ENCODE data around the gene HARBI1. TPM values are rescaled to one million over a fixed set of nuclear protein-coding genes. Genes with fewer than 3 reads are reported as not detected.

Gene HARBI1
- polyA plus RNA-seq, 1 donor from 2014 or later: 9.5 TPM

DNA sequence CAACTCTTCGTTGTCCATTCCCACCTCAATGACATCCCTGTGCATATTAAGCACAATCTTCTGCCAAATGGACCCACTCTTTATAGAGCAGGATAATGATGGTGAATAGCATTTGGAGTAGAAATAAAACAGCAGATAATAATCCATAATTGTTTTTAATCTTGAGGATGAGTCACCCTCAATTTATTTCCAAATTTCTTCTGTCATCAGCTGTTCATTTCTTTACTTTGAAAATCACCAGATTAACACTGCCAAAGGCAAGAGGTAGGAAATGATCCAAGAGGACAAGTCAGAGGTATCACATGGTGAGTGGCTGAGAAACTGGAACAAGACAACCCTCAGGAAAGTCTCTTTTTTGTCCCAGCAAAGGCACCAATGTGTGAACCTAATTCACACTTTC, 15.9 kb downstream of the HARBI1 start:
- H2AFZ ChIP-seq (ENCODE audit: low read depth, low read length): no peak overlapping the region
- no peaks in the 10 kb centered on the region for H3F3A ChIP-seq (ENCODE audit: insufficient read depth, low read length, poor library complexity, severe bottlenecking)
- TF ChIP-seq TAF1 (IDR thresholded peaks at IDR 0.05; ENCODE audit: low read depth) (no peak), EZH2 (IDR thresholded peaks at IDR 0.05; ENCODE audit: borderline replicate concordance, insufficient read depth, low read length, poor library complexity, severe bottlenecking) (no peak), EP300 (conservative IDR thresholded peaks at IDR 0.05; ENCODE audit: poor library complexity, severe bottlenecking) (no peak), POLR2AphosphoS5 (IDR thresholded peaks at IDR 0.05) (no peak), CTCF (IDR thresholded peaks at IDR 0.05; ENCODE audit: poor library complexity, severe bottlenecking) (no peak), MXI1 (conservative IDR thresholded peaks at IDR 0.05; ENCODE audit: poor library complexity, severe bottlenecking) (no peak), SMC3 (conservative IDR thresholded peaks at IDR 0.05; ENCODE audit: poor library complexity) (no peak), RAD21 (conservative IDR thresholded peaks at IDR 0.05) (no peak)
- TF ChIP-seq, protein P1, sequence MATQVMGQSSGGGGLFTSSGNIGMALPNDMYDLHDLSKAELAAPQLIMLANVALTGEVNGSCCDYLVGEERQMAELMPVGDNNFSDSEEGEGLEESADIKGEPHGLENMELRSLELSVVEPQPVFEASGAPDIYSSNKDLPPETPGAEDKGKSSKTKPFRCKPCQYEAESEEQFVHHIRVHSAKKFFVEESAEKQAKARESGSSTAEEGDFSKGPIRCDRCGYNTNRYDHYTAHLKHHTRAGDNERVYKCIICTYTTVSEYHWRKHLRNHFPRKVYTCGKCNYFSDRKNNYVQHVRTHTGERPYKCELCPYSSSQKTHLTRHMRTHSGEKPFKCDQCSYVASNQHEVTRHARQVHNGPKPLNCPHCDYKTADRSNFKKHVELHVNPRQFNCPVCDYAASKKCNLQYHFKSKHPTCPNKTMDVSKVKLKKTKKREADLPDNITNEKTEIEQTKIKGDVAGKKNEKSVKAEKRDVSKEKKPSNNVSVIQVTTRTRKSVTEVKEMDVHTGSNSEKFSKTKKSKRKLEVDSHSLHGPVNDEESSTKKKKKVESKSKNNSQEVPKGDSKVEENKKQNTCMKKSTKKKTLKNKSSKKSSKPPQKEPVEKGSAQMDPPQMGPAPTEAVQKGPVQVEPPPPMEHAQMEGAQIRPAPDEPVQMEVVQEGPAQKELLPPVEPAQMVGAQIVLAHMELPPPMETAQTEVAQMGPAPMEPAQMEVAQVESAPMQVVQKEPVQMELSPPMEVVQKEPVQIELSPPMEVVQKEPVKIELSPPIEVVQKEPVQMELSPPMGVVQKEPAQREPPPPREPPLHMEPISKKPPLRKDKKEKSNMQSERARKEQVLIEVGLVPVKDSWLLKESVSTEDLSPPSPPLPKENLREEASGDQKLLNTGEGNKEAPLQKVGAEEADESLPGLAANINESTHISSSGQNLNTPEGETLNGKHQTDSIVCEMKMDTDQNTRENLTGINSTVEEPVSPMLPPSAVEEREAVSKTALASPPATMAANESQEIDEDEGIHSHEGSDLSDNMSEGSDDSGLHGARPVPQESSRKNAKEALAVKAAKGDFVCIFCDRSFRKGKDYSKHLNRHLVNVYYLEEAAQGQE (IDR thresholded peaks at IDR 0.05; ENCODE audit: borderline replicate concordance): no peak
- H4K20me1 ChIP-seq (ENCODE audit: insufficient read depth): no peaks in the 10 kb centered on the region
- no peaks in the 10 kb centered on the region for H3K9me3 ChIP-seq (ENCODE audit: low read length)
- no peak overlapping the region for H3K4me2 ChIP-seq (ENCODE audit: low read length)
- no peak overlapping the region for H3K27ac ChIP-seq (ENCODE audit: low read length)
- no peak overlapping the region for H3K9ac ChIP-seq (ENCODE audit: low read length)
- no peaks in the 10 kb centered on the region for H3K36me3 ChIP-seq (ENCODE audit: insufficient read depth, low read length)
- no peaks in the 10 kb centered on the region for H3K27me3 ChIP-seq (ENCODE audit: insufficient read depth, low read depth, low read length)
- H3K9me2 ChIP-seq (ENCODE audit: insufficient read depth, low read length): no peaks in the 10 kb centered on the region
- no peak overlapping the region for H3K4me3 ChIP-seq (ENCODE audit: low read length)
- H3K79me2 ChIP-seq (replicated peaks; ENCODE audit: insufficient read depth, low read length): no peaks in the 10 kb centered on the region

GRCh38 chr11:46600194-46600960, 16.6 kb downstream of the HARBI1 start:
- Histone ChIP-seq H3K4me2 (ENCODE audit: low read length) (no peak overlapping the region), H3K79me2 (replicated peaks; ENCODE audit: insufficient read depth, low read length) (no peaks in the 10 kb centered on the region), H4K20me1 (ENCODE audit: insufficient read depth) (no peaks in the 10 kb centered on the region), H3K9me3 (ENCODE audit: low read length) (no peaks in the 10 kb centered on the region), H3K36me3 (ENCODE audit: insufficient read depth, low read length) (no peaks in the 10 kb centered on the region), H3K4me3 (ENCODE audit: low read length) (no peak overlapping the region), H3K27me3 (ENCODE audit: insufficient read depth, low read depth, low read length) (no peaks in the 10 kb centered on the region), H3K27ac (ENCODE audit: low read length) (no peak overlapping the region), H3K9ac (ENCODE audit: low read length) (no peak overlapping the region), H3F3A (ENCODE audit: insufficient read depth, low read length, poor library complexity, severe bottlenecking) (no peaks in the 10 kb centered on the region), H3K9me2 (ENCODE audit: insufficient read depth, low read length) (no peaks in the 10 kb centered on the region), H2AFZ (ENCODE audit: low read depth, low read length) (no peak overlapping the region)
- no peak for TF ChIP-seq MXI1 (conservative IDR thresholded peaks at IDR 0.05; ENCODE audit: poor library complexity, severe bottlenecking)
- TF ChIP-seq, protein P1 (IDR thresholded peaks at IDR 0.05; ENCODE audit: borderline replicate concordance): no peak
- no peak for TF ChIP-seq EZH2 (IDR thresholded peaks at IDR 0.05; ENCODE audit: borderline replicate concordance, insufficient read depth, low read length, poor library complexity, severe bottlenecking)
- TF ChIP-seq TAF1 (IDR thresholded peaks at IDR 0.05; ENCODE audit: low read depth): no peak
- no peak for TF ChIP-seq CTCF (IDR thresholded peaks at IDR 0.05; ENCODE audit: poor library complexity, severe bottlenecking)
